Ishikawa (cell line): ENCODE results near the gene MYH9.

Source experiments
- NFIC ChIP-seq: IDR thresholded peaks from 2 replicates; pipeline ENCODE4 v1.6.1; 2012
- TAF1 ChIP-seq: IDR thresholded peaks from 2 replicates; pipeline ENCODE4 v1.6.1; 2012; ENCODE audit warnings: low read depth, mild to moderate bottlenecking

- no peak for TF ChIP-seq TAF1
- no peak for TF ChIP-seq NFIC
Observed at GRCh38 chr22:36395915-36396314, 8.1 kb upstream of the MYH9 start.
